Cardiac muscle cell (in vitro differentiated cells and primary cell): ENCODE data around the gene CDH23. TPM values are rescaled to one million over a fixed set of nuclear protein-coding genes. Genes with fewer than 3 reads are reported as not detected.
A peak's percentile ranks its signal among the peaks of the same experiment; 100 is the strongest.

ENCODE experiments used
- DNase-seq, 2 donors: peaks; one replicate each; pipeline versions ENCODE4 v3.0.0 to v3.0.0-alpha.2; 2010 to 2017; ENCODE audit warnings: low read depth in 1 of 2, low spot score in 1 of 2
- H3K27ac ChIP-seq: fragments of 200-600 bp; sonication (generic); 2 replicates; pipeline ENCODE4 v1.5.1; 2016
- H3K27me3 ChIP-seq: fragments of 200-600 bp; sonication (generic); 2 replicates; pipeline ENCODE4 v1.6.0; 2016; ENCODE audit warnings: control low read depth
- H3K36me3 ChIP-seq: fragments of 200-600 bp; sonication (generic); 2 replicates; pipeline ENCODE4 v1.5.1; 2016; ENCODE audit warnings: control low read depth
- H3K4me1 ChIP-seq: fragments of 200-600 bp; sonication (generic); 2 replicates; pipeline ENCODE4 v1.8.1; 2017; ENCODE audit warnings: low read depth, mild to moderate bottlenecking, mixed run types
- H3K4me3 ChIP-seq: fragments of 200-600 bp; sonication (generic); 2 replicates; pipeline ENCODE4 v1.5.1; 2016; ENCODE audit warnings: mild to moderate bottlenecking
- H3K9me3 ChIP-seq: fragments of 200-600 bp; sonication (generic); 2 replicates; pipeline ENCODE4 v1.5.1; 2017; ENCODE audit warnings: low read depth, mild to moderate bottlenecking, control low read depth
- CTCF ChIP-seq: IDR thresholded peaks from 2 replicates; pipeline ENCODE4 v1.5.1; 2012; ENCODE audit warnings: low read depth, mild to moderate bottlenecking, low read length
- polyA plus RNA-seq: library from polyadenylated mRNA; unstranded; fragments of >200 nt; fragmentation: Nextera tagmentation; extraction: Ambion mirVana; gene quantifications from 2 replicates; pipeline ENCODE4 v1.2.1, GENCODE V29; 2016
- total RNA-seq: library from RNA; depleted of rRNA; stranded (reverse); fragments of >200 nt; gene quantifications from 2 replicates; pipeline ENCODE4 v1.2.3, GENCODE V29; 2016

CDH23 gene
- total and polyA plus RNA-seq, 2 experiments from 2014 or later: 0.05 to 0.51 TPM

GRCh38 chr10:71621231-71622153, 224.8 kb downstream of the CDH23 start:
- TF ChIP-seq CTCF: no peak
- Histone ChIP-seq H3K4me1 (peaks cover 21% of the 10 kb centered on the region), H3K9me3 (no peaks in the 10 kb centered on the region), H3K4me3 (no peak overlapping the region), H3K27me3 (no peaks in the 10 kb centered on the region), H3K36me3 (no peaks in the 10 kb centered on the region), H3K27ac (no peak overlapping the region)
- DNase-seq: no peak

- Histone ChIP-seq H3K27me3 (no peaks in the 10 kb centered on the region), H3K9me3 (no peaks in the 10 kb centered on the region), H3K36me3 (no peaks in the 10 kb centered on the region), H3K27ac (no peak overlapping the region), H3K4me1 (peaks cover 21% of the 10 kb centered on the region), H3K4me3 (no peak overlapping the region)
- TF ChIP-seq CTCF: no peak
- peak; percentile 43 to 45 for DNase-seq
Measured at GRCh38 chr10:71622154-71622526, 225.4 kb downstream of the CDH23 start.

GRCh38 chr10:71622616-71623015, 225.9 kb downstream of the CDH23 start:
- Histone ChIP-seq H3K4me3 (no peak overlapping the region), H3K36me3 (no peaks in the 10 kb centered on the region), H3K4me1 (peaks cover 21% of the 10 kb centered on the region), H3K27ac (no peak overlapping the region), H3K27me3 (no peaks in the 10 kb centered on the region), H3K9me3 (no peaks in the 10 kb centered on the region)
- no peak for DNase-seq
- no peak for TF ChIP-seq CTCF

- H3K27ac ChIP-seq: no peak overlapping the region
- no peaks in the 10 kb centered on the region for H3K9me3 ChIP-seq
- no peaks in the 10 kb centered on the region for H3K27me3 ChIP-seq
- peak; percentile 42 for TF ChIP-seq CTCF
- peaks cover 21% of the 10 kb centered on the region for H3K4me1 ChIP-seq
- DNase-seq: peak; percentile 51 to 56
- no peaks in the 10 kb centered on the region for H3K36me3 ChIP-seq
- no peak overlapping the region for H3K4me3 ChIP-seq
Measured at GRCh38 chr10:71623098-71623985, 226.6 kb downstream of the CDH23 start.

- no peak for TF ChIP-seq CTCF
Measured at GRCh38 chr10:71623986-71624291, 227.2 kb downstream of the CDH23 start.

More at GRCh38 chr10:71623986-71624291, 227.2 kb downstream of the CDH23 start:
- no peak overlapping the region for H3K27ac ChIP-seq
- no peaks in the 10 kb centered on the region for H3K9me3 ChIP-seq
- H3K27me3 ChIP-seq: no peaks in the 10 kb centered on the region
- no peak for DNase-seq
- H3K36me3 ChIP-seq: no peaks in the 10 kb centered on the region
- H3K4me1 ChIP-seq: peaks cover 21% of the 10 kb centered on the region
- no peak overlapping the region for H3K4me3 ChIP-seq
